NCI-H2171 treated with DMSO at 0.1 percent for 48 hours (cell line): ENCODE data around the gene PTPN18.

Source experiments
- DNase-seq: peaks from one replicate; lab custom pipeline; 2025; lab: John Stamatoyannopoulos, UW

PTPN18 gene

GRCh38 chr2:130339885-130340745, 15.7 kb upstream of the PTPN18 start:
- no peak for DNase-seq

GRCh38 chr2:130341562-130342019, 14.3 kb upstream of the PTPN18 start:
- peak; percentile 49 for DNase-seq

GRCh38 chr2:130342020-130342532, 13.8 kb upstream of the PTPN18 start:
- peak; percentile 94 for DNase-seq

DNA sequence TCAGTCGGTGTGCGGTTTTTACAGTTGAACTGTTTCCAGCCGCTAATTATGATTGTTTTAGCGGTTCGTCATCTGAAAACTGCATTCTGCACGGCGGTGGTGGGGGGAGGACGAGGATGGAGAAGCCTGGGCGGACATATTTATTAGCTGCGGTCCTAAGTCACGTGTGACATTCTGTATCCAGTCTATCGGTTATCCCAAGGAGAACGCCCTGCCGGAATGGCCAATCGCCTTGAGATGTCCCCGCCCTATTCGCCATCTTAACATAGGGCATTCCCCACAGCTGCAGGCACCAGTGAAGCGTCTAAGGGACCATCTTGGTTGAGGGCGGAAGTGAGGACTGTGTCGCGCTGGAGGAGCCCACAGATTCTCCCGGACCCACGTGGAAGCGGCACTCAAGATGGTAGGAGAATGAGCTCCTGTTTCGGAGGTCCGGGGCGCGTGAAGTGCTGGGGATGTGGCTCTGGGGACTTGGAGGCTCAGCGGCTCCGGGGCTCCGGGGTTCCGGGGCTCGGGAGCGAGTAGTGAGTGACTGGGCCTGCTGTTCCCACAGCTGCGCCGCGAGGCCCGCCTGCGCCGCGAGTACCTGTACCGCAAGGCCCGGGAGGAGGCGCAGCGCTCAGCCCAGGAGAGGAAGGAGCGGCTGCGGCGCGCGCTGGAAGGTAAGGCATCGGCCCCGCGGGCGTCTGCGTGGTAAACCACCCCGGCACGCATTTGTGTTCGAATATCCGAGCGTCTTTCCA, 13.2 kb upstream of the PTPN18 start, which contains the start of gene IMP4:
IMP4 (plus strand) TSS at position 365 of the 743 bp plus-strand sequence; CDS start at position 401, 36 bp downstream.
- peak; percentile 99 for DNase-seq

- DNase-seq: no peak
Observed at GRCh38 chr2:130344578-130344977, 11.3 kb upstream of the PTPN18 start.

DNA sequence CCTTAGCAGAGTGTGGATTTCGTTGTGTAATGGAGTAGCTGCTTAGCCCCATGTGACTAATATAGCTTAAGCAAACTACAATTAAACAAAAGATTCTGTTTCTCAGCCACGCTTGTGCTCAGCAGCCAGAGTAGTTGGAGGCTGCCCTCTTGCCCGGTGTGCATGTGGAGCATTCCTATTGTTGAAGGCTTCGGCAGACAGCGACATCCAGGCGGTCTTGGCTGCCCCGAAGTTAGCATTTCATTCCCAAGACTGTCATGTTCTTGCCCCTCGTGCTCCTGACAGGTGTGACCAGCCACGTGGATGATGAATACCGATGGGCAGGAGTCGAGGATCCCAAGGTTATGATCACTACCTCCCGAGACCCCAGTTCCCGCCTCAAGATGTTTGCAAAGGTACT, 10.8 kb upstream of the PTPN18 start:
- DNase-seq: no peak

- no peak for DNase-seq
Observed at GRCh38 chr2:130345611-130346010, 10.2 kb upstream of the PTPN18 start.

GRCh38 chr2:130346041-130346740, 9.7 kb upstream of the PTPN18 start:
- no peak for DNase-seq

GRCh38 chr2:130346741-130347066, 9.2 kb upstream of the PTPN18 start:
- no peak for DNase-seq

DNA sequence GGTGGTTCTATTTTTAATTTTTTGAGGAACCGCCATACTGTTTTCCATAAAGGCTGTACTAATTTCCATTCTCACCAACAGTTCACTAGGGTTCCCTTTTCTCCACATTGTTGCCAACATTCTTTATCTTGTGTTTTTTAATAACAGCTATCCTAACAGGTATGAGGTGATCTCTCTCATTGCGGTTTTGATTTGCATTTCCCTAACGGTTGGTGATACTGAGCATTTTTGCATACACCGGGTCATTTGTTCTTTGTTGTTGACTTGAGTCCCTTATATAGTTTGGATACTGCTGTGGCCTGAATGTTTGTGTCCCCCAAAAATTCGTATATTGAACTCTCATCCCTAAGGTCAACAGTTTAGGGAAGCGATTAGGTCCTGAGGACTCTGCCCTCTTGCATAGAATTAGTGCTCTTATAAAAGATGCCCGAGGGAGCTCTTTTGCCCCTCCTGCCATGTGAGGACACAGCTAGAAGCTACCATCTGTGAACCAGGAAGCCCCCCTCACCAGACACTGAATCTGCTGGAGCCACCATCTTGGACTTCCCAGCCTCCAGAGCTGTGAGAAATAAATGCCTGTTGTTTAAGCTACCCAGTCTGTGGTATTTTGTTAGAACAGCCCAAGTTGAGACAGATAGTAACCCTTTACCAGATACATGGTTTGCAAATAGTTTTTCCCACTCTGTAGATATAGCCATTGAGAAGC, 8.5 kb upstream of the PTPN18 start:
- DNase-seq: no peak

- no peak for DNase-seq
Observed at GRCh38 chr2:130349174-130349573, 6.7 kb upstream of the PTPN18 start.

GRCh38 chr2:130351711-130352110, 4.1 kb upstream of the PTPN18 start:
- DNase-seq: no peak

DNA sequence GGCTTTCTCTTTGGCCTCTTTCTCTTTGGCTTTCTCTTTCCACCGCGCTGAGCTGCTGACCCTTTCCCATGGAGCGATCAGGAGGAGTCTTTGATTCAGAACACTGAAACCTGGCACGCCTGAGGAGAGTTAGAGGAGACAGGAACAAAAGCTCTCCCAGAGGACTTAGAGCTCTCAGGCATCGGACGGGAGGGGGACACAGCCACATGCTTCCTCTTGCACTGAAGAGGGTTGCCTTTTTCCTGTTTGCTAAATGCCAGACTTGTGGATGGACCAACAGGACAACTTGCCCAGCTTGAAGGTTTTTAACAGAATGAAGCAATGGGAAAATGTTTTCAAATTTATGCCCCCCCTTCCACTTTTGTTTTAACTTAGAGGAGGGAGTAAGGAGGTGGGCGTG, 3.6 kb upstream of the PTPN18 start:
- peak; percentile 66 for DNase-seq

DNA sequence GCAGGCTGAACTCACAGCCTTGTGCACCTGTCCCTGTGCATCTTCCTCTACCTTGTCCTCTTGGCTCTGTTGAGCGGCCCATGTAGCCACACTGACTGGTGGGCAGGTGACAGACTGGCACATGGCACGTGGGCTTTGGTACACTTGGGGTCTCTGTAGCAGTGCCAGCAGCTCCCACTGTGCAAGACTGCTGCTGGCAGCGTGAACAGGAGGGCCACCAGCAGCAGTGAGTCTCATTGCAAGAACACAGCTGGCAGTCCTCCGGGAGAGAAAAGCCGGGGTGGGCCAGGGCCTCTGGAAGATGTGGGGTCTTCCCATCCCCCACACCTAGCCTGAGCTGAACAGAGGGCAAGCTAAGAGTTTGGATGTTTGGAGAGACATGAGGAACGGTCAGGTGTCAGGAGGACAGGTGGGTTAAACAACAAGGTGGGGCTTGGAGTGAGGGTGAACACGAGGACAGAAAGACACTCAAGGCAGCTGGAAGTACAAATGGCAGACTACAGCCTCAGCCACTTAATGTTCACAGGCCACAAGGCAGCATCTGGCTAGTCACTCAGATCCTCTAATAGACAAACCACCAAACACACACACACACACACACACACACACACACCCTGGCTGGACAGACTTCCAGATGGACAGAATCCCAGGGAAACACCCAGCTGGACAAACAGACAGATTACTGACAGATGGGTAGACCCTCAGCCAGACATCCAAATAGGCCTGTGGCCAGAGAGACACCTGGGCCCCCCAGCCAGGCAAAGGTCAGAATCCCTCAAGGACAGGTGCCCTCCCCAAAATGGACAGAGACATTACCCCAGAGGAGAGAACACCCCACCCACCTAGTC, 2.3 kb upstream of the PTPN18 start:
- peak; percentile 17 for DNase-seq

GRCh38 chr2:130354139-130354428, 1.8 kb upstream of the PTPN18 start:
- DNase-seq: no peak

- DNase-seq: no peak
Observed at GRCh38 chr2:130355172-130355577, 681 bp upstream of the PTPN18 start.

GRCh38 chr2:130357864-130358263, 2.0 kb downstream of the PTPN18 start:
- DNase-seq: no peak

- no peak for DNase-seq
Observed at GRCh38 chr2:130358420-130359350, 2.8 kb downstream of the PTPN18 start.

DNA sequence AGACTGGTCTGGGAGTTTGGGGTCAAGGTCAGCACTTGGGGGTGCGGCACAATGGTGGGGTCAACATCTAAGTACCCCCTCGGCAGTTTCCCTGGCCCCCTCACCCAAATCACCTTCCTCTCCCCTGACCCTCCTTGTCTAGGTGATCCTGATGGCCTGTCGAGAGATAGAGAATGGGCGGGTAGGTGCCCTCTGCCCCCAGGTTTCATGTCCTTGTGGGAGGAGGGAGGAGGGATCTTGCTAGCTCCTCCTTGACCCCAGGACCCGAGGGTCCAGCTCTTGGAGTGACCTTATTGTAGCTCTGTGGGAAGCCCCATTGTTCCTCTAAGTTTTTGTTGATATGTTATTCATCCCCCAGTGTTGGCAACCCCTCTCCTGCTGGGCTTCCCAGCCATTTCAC, 3.6 kb downstream of the PTPN18 start:
- DNase-seq: no peak

DNA sequence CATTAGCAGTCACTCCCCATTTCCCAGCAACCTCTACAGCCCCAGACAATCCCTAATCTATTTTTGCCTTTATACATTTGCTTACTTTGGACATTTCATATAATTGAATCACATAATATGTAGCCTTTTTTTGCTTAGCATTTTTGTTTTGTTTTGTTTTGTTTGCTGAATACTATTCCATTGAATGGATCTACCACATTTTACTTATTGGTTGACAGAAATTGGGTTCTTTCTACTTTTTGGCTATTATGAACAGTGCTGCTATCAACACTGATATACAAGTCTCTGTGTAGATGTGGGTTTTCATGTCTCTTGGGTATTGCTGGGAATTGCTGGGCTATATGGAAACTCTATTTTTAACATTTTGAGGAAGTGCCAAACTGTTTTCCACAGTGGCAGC, 7.6 kb downstream of the PTPN18 start:
- DNase-seq: no peak
